LNCaP clone FGC (cell line): Measurements from ENCODE around the gene MIOX.

Source experiments
- DNase-seq: peaks from one replicate; pipeline ENCODE4 v3.0.0-alpha.2; 2011; ENCODE audit warnings: low read depth
- H3K4me3 ChIP-seq: 2 replicates; pipeline ENCODE4 v1.5.1; 2011; ENCODE audit warnings: mild to moderate bottlenecking, low read depth, low read length, control low read depth
- TF ChIP-seq, protein P1 (sequence below): IDR thresholded peaks from 2 replicates; pipeline ENCODE4 v1.5.1; 2012; ENCODE audit warnings: mild to moderate bottlenecking; ENCODE audit not compliant: control insufficient read depth, insufficient read depth; ENCODE audit errors: extremely low read depth

MIOX gene

DNA sequence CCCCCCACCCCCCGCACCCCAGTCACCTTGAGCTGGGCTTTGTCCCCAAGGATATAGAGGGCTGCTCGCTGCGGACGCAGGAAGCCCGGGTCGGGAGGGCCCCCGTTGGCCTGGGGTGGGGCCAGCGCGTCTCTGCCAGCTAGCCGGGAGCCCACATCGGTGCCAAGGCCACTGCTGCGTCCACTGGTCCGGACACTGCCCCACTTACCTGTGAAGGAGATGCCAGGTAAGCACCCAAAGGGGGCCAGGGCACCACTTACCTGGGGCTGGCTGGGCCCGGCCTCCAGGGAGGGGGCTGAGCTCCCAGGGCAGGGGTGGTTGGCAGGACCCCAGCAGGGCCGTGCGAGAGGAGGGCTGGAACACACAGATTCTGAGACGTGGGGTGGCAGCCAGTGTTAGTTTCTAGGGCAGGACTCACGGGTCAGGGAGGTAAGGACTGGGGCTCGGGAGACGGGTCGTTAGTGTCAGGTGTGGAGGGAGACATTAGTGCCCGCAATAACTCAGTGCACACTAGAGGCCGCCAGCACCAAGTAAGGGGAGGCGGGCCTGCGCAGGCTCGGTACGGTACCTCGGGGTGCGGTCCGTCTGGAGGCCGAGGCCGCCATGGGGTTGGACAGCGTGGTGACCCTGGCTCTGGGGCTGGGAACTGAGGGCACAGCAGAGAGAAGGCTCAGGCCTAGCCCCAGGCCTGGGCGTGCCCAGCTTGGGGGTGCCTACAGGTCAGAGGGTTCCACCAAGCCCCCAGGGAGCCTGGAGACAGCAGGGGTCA lies 30.0 kb upstream of the MIOX start:
- TF ChIP-seq, protein P1, sequence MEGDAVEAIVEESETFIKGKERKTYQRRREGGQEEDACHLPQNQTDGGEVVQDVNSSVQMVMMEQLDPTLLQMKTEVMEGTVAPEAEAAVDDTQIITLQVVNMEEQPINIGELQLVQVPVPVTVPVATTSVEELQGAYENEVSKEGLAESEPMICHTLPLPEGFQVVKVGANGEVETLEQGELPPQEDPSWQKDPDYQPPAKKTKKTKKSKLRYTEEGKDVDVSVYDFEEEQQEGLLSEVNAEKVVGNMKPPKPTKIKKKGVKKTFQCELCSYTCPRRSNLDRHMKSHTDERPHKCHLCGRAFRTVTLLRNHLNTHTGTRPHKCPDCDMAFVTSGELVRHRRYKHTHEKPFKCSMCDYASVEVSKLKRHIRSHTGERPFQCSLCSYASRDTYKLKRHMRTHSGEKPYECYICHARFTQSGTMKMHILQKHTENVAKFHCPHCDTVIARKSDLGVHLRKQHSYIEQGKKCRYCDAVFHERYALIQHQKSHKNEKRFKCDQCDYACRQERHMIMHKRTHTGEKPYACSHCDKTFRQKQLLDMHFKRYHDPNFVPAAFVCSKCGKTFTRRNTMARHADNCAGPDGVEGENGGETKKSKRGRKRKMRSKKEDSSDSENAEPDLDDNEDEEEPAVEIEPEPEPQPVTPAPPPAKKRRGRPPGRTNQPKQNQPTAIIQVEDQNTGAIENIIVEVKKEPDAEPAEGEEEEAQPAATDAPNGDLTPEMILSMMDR: no peak
- H3K4me3 ChIP-seq: no peak overlapping the region
- DNase-seq: no peak

- TF ChIP-seq, protein P1: no peak
- no peak overlapping the region for H3K4me3 ChIP-seq
- no peak for DNase-seq
Observed at GRCh38 chr22:50459016-50459415, 27.6 kb upstream of the MIOX start.

DNA sequence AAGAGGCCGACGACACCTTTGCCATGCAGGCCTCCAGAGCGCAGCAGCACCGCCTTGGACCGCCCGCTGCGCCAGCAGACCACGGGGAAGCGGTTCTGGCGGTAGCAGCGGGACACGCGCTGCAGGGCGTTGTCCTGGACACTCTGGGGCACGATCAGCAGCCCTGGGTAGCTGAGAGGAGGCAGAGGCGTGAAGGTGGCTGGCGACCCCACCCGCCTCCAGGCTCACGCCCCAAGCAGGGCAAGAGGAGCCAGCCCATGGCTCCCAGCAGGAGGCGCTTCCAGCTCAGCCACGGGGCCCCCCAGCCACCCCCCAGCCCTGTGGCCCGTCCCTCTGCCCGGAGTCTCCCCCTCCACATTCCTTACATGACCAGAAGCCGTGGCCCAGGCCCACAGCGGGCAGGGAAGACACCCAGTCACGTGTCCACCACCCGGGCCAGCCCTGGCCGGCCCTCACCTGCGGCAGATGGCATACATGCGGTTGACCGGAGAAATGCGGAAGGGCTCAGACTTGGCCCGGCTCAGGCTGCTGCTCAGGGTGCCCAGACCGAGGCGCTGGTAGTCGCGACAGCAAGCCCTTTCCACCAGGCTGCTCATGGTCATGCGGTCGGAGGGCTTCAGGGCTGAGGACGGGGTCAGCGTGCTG lies 27.0 kb upstream of the MIOX start:
- DNase-seq: no peak
- TF ChIP-seq, protein P1: no peak

GRCh38 chr22:50460938-50461337 lies 25.7 kb upstream of the MIOX start:
- H3K4me3 ChIP-seq: no peak overlapping the region
- peak; percentile 17 for DNase-seq
- TF ChIP-seq, protein P1: no peak

More for the DNA sequence above, 27.0 kb upstream of the MIOX start:
- no peak overlapping the region for H3K4me3 ChIP-seq

DNA sequence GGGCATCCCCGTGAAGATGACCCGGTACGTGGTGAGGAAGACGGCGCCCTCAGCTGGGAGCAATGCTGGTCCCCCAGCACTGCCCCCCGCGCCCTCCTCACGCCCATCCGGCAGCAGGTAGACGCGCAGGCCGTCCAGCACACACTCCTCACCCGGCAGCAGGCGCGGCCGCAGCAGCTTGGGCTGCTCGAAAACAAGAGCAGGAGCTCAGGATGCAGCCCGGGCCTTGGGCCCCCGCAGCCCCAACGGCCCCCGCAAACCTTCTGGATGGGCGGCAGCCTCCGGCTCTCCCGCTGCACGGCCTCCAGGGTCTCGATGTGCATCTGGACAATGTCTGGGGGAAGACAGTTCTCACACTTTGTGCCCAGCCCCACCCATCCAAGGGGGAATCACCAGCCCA lies 25.1 kb upstream of the MIOX start:
- no peak overlapping the region for H3K4me3 ChIP-seq
- no peak for DNase-seq
- TF ChIP-seq, protein P1: no peak

- TF ChIP-seq, protein P1: no peak
- no peak for DNase-seq
- no peak overlapping the region for H3K4me3 ChIP-seq
Observed at GRCh38 chr22:50461979-50462540, 24.6 kb upstream of the MIOX start.
